Measurements from ENCODE around the gene RIOK2.
"Not testable (repeated sequence)": the region's sequence is repeated elsewhere in the genome, so short reads cannot be mapped to it uniquely, and the experiment has no call there.

Gene RIOK2

GRCh38 chr5:97192580-97193354 lies 9.7 kb upstream of the RIOK2 start:
- no peak overlapping the region for H3K4me3 ChIP-seq (ENCODE audit: low read length)
- H3K9ac ChIP-seq (ENCODE audit: low read length) = no peak overlapping the region
- no peaks in the 10 kb centered on the region for H3K4me1 ChIP-seq (ENCODE audit: control insufficient read depth, insufficient read depth, low read length)

GRCh38 chr5:97191893-97192292 lies 8.8 kb upstream of the RIOK2 start:
- no peak overlapping the region for H3K4me3 ChIP-seq (ENCODE audit: low read length)
- H3K9ac ChIP-seq (ENCODE audit: low read length) = no peak overlapping the region
- H3K36me3 ChIP-seq (ENCODE audit: control insufficient read depth, insufficient read depth, low read length) = no peaks in the 10 kb centered on the region
- H3K4me1 ChIP-seq (ENCODE audit: control insufficient read depth, insufficient read depth, low read length) = no peaks in the 10 kb centered on the region
- H3K27me3 ChIP-seq (ENCODE audit: control insufficient read depth, insufficient read depth, low read length) = no peaks in the 10 kb centered on the region
- H3K9me3 ChIP-seq (ENCODE audit: control insufficient read depth, low read length) = no peaks in the 10 kb centered on the region

More at GRCh38 chr5:97192580-97193354, 9.7 kb upstream of the RIOK2 start:
- no peaks in the 10 kb centered on the region for H3K36me3 ChIP-seq (ENCODE audit: control insufficient read depth, insufficient read depth, low read length)
- no peaks in the 10 kb centered on the region for H3K27me3 ChIP-seq (ENCODE audit: control insufficient read depth, insufficient read depth, low read length)
- H3K9me3 ChIP-seq (ENCODE audit: control insufficient read depth, low read length) = no peaks in the 10 kb centered on the region

DNA sequence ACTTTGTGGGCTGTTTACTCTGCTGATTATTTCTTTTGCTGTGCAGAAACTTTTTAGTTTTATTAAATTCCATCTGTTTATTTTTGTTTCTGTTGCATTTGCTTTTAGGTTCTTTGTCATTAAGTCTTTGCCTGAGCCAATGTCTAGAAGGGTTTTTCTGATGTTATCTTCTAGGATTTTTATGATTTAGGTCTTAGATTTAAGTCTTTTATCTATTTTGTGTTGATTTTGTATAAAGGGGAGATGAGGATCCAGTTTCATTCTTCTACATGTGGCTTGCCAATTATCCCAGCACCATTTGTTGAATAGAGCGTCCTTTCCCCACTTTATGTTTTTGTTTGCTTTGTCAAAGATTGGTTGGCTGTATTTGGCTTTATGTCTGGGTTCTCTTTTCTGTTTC lies 6.5 kb upstream of the RIOK2 start:
- H3K9me3 ChIP-seq (ENCODE audit: control insufficient read depth, low read length) = not testable (repeated sequence)

GRCh38 chr5:97183930-97184213 lies 825 bp upstream of the RIOK2 start:
- no peaks in the 10 kb centered on the region for H3K36me3 ChIP-seq (ENCODE audit: control insufficient read depth, insufficient read depth, low read length)
- no peaks in the 10 kb centered on the region for H3K9me3 ChIP-seq (ENCODE audit: control insufficient read depth, low read length)
- H3K9ac ChIP-seq (ENCODE audit: low read length) = peak overlapping the region; percentile 84
- peaks cover 8% of the 10 kb centered on the region for H3K4me1 ChIP-seq (ENCODE audit: control insufficient read depth, insufficient read depth, low read length)
- peak overlapping the region; percentile 71 for H3K4me3 ChIP-seq (ENCODE audit: low read length)
- no peaks in the 10 kb centered on the region for H3K27me3 ChIP-seq (ENCODE audit: control insufficient read depth, insufficient read depth, low read length)

More for the DNA sequence above, 6.5 kb upstream of the RIOK2 start:
- H3K4me3 ChIP-seq (ENCODE audit: low read length); H3K9ac ChIP-seq (ENCODE audit: low read length); H3K27me3 ChIP-seq (ENCODE audit: control insufficient read depth, insufficient read depth, low read length); H3K36me3 ChIP-seq (ENCODE audit: control insufficient read depth, insufficient read depth, low read length); H3K4me1 ChIP-seq (ENCODE audit: control insufficient read depth, insufficient read depth, low read length): not testable (repeated sequence)

- H3K36me3 ChIP-seq (ENCODE audit: control insufficient read depth, insufficient read depth, low read length) = no peaks in the 10 kb centered on the region
- H3K27me3 ChIP-seq (ENCODE audit: control insufficient read depth, insufficient read depth, low read length) = no peaks in the 10 kb centered on the region
- peaks cover 8% of the 10 kb centered on the region for H3K4me1 ChIP-seq (ENCODE audit: control insufficient read depth, insufficient read depth, low read length)
- no peaks in the 10 kb centered on the region for H3K9me3 ChIP-seq (ENCODE audit: control insufficient read depth, low read length)
- peak overlapping the region; percentile 71 for H3K4me3 ChIP-seq (ENCODE audit: low read length)
- H3K9ac ChIP-seq (ENCODE audit: low read length) = peak overlapping the region; percentile 84
Observed at GRCh38 chr5:97182571-97183099, 412 bp downstream of the RIOK2 start.

DNA sequence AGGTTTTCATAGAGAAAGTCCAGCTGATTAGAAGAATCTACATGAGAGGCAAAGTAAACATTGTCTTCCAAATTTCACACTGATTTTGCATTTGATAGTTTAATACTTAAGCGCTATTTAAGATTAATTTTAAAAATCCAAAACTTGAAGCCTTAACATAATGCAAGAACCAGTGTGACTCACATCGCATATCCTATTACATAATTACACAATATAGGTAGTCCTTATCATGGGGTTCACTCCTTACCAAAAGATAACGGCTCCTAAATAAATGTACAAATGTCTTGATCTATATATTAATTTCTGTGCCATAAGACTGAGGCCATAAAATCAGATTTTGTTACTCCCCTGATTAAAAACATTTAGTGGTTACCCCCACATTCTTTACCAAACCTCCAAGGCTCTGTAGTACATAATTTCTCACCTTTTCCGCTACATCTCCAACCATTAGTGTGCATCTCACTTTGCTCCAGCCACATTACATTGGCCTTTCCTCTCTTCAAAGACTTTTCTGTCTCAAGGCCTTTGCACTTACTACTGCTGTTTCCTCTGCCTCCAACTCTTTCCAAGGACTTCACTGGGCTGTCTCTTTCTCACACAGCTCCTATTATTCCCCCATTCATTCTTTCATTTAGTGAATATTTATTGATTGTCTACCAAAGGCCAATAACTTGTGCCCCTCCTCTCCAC lies 1.0 kb downstream of the RIOK2 start:
- Histone ChIP-seq H3K4me3 (ENCODE audit: low read length) (peak overlapping the region; percentile 71), H3K9ac (ENCODE audit: low read length) (peak overlapping the region; percentile 84), H3K4me1 (ENCODE audit: control insufficient read depth, insufficient read depth, low read length) (peaks cover 8% of the 10 kb centered on the region), H3K9me3 (ENCODE audit: control insufficient read depth, low read length) (no peaks in the 10 kb centered on the region), H3K36me3 (ENCODE audit: control insufficient read depth, insufficient read depth, low read length) (no peaks in the 10 kb centered on the region), H3K27me3 (ENCODE audit: control insufficient read depth, insufficient read depth, low read length) (no peaks in the 10 kb centered on the region)

GRCh38 chr5:97179457-97179856 lies 3.6 kb downstream of the RIOK2 start:
- not testable (repeated sequence) for H3K9ac ChIP-seq (ENCODE audit: low read length); H3K27me3 ChIP-seq (ENCODE audit: control insufficient read depth, insufficient read depth, low read length); H3K9me3 ChIP-seq (ENCODE audit: control insufficient read depth, low read length); H3K4me3 ChIP-seq (ENCODE audit: low read length); H3K36me3 ChIP-seq (ENCODE audit: control insufficient read depth, insufficient read depth, low read length); H3K4me1 ChIP-seq (ENCODE audit: control insufficient read depth, insufficient read depth, low read length)

DNA sequence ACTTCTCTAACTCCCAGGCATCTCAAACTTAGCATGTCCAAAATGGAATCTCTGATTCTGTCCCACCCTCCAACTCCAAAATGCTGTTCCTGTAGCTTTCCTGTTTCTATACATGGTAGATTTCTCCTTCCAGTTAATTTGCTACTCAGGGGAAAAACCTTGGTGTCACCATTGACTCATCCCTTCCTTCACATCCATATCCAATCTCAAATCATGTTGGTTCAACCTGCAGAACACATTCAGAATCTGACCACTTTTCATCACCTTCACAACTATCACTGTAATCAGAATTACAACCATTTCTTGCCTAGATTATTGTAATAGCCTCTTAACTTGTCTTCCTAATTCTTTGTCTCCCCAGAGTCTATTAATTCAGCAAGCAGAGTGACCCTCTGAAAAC lies 10.8 kb downstream of the RIOK2 start:
- H3K9me3 ChIP-seq (ENCODE audit: control insufficient read depth, low read length) = no peaks in the 10 kb centered on the region
- H3K9ac ChIP-seq (ENCODE audit: low read length) = no peak overlapping the region
- peaks cover 4% of the 10 kb centered on the region for H3K4me1 ChIP-seq (ENCODE audit: control insufficient read depth, insufficient read depth, low read length)
- no peak overlapping the region for H3K4me3 ChIP-seq (ENCODE audit: low read length)
- no peaks in the 10 kb centered on the region for H3K36me3 ChIP-seq (ENCODE audit: control insufficient read depth, insufficient read depth, low read length)
- H3K27me3 ChIP-seq (ENCODE audit: control insufficient read depth, insufficient read depth, low read length) = no peaks in the 10 kb centered on the region

DNA sequence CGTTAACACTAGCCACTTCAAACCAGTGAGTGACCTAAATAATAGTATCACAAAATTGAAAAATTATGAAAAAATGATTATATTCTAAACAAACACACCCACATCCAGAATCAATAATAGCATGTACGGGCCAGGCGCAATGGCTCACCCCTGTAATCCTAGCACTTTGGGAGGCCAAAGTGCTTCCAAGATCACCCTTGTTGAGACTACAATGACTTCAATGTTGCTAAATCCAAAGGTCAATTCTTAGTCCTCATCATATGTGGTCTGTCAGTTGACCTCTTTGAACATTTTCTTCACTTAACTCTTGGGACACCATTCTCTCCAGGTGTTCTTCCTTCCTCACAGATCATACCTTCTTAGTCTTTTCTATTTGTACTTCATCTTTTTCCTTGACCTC lies 11.3 kb downstream of the RIOK2 start:
- Histone ChIP-seq H3K9ac (ENCODE audit: low read length) (no peak overlapping the region), H3K36me3 (ENCODE audit: control insufficient read depth, insufficient read depth, low read length) (no peaks in the 10 kb centered on the region), H3K9me3 (ENCODE audit: control insufficient read depth, low read length) (no peaks in the 10 kb centered on the region), H3K27me3 (ENCODE audit: control insufficient read depth, insufficient read depth, low read length) (no peaks in the 10 kb centered on the region), H3K4me1 (ENCODE audit: control insufficient read depth, insufficient read depth, low read length) (peaks cover 4% of the 10 kb centered on the region), H3K4me3 (ENCODE audit: low read length) (no peak overlapping the region)

- Histone ChIP-seq H3K9me3 (ENCODE audit: control insufficient read depth, low read length) (no peaks in the 10 kb centered on the region), H3K9ac (ENCODE audit: low read length) (no peak overlapping the region), H3K27me3 (ENCODE audit: control insufficient read depth, insufficient read depth, low read length) (no peaks in the 10 kb centered on the region), H3K36me3 (ENCODE audit: control insufficient read depth, insufficient read depth, low read length) (no peaks in the 10 kb centered on the region), H3K4me3 (ENCODE audit: low read length) (no peak overlapping the region), H3K4me1 (ENCODE audit: control insufficient read depth, insufficient read depth, low read length) (peaks cover 14% of the 10 kb centered on the region)
Observed at GRCh38 chr5:97167435-97167834, 15.6 kb downstream of the RIOK2 start.

- Histone ChIP-seq H3K27me3 (ENCODE audit: control insufficient read depth, insufficient read depth, low read length) (no peaks in the 10 kb centered on the region), H3K4me3 (ENCODE audit: low read length) (no peak overlapping the region), H3K9ac (ENCODE audit: low read length) (no peak overlapping the region), H3K9me3 (ENCODE audit: control insufficient read depth, low read length) (no peaks in the 10 kb centered on the region), H3K36me3 (ENCODE audit: control insufficient read depth, insufficient read depth, low read length) (no peaks in the 10 kb centered on the region), H3K4me1 (ENCODE audit: control insufficient read depth, insufficient read depth, low read length) (peaks cover 10% of the 10 kb centered on the region)
Observed at GRCh38 chr5:97165726-97166125, 17.3 kb downstream of the RIOK2 start.

GRCh38 chr5:97164846-97165245 lies 18.2 kb downstream of the RIOK2 start:
- Histone ChIP-seq H3K4me1 (ENCODE audit: control insufficient read depth, insufficient read depth, low read length) (peaks cover 10% of the 10 kb centered on the region), H3K9ac (ENCODE audit: low read length) (no peak overlapping the region), H3K9me3 (ENCODE audit: control insufficient read depth, low read length) (no peaks in the 10 kb centered on the region), H3K4me3 (ENCODE audit: low read length) (no peak overlapping the region), H3K36me3 (ENCODE audit: control insufficient read depth, insufficient read depth, low read length) (no peaks in the 10 kb centered on the region), H3K27me3 (ENCODE audit: control insufficient read depth, insufficient read depth, low read length) (no peaks in the 10 kb centered on the region)

All from mucosa of stomach (tissue), 1 donor.